GM12878 (cell line): ENCODE measurements around the gene TRIM46. TPM values are rescaled to one million over a fixed set of nuclear protein-coding genes. Genes with fewer than 3 reads are reported as not detected.

Experiments
- ATAC-seq: fragments of 200-7000 bp; cut with Tn5 transposase; 3 replicates; pipeline ENCODE4 v1.9.1; 2020; ENCODE audit warnings: mild to moderate bottlenecking, moderate library complexity
- BruUV-seq: library from RNA; stranded (reverse); fragments of 400-500 nt; replicated peaks from 2 replicates; lab custom pipeline; 2021; lab: Mats Ljungman, UMichigan
- CTCF ChIA-PET: fragments of 300-600 bp; sonication (Branson Sonifier 250); formaldehyde crosslinking; extraction: SDS; loops from one replicate; lab custom pipeline; 2021; ENCODE audit warnings: inconsistent platforms; lab: Yijun Ruan, JAX
- POLR2A ChIA-PET: fragments of 350-600 bp; formaldehyde crosslinking; extraction: SDS; loops from one replicate; lab custom pipeline; 2021; ENCODE audit warnings: inconsistent platforms; lab: Charles Lee
- RAD21 ChIA-PET: fragments of 300-600 bp; sonication (Branson Sonifier 250); formaldehyde crosslinking; loops from one replicate; lab custom pipeline; 2023; ENCODE audit warnings: antibody characterized with exemption; ENCODE audit not compliant: unreplicated experiment; lab: Charles Lee
- SMC1A ChIA-PET: fragments of 300-600 bp; sonication (Branson Sonifier 250); formaldehyde crosslinking; loops from one replicate; lab custom pipeline; 2023; ENCODE audit not compliant: unreplicated experiment, uncharacterized antibody; lab: Charles Lee
- DNase-seq: peaks from one replicate; pipeline ENCODE4 v3.0.0-alpha.2; 2011; ENCODE audit warnings: low read depth, low spot score
- FAIRE-seq: peaks from 3 replicates; lab custom pipeline; 2011; peaks lifted over from hg19 to GRCh38; lab: Jason Lieb, UNC
- H2AFZ ChIP-seq: 2 replicates; pipeline ENCODE4 v1.6.0; 2011; ENCODE audit warnings: low read depth, low read length, control low read depth; ENCODE audit not compliant: control insufficient read depth
- H3K27ac ChIP-seq: 2 replicates; pipeline ENCODE4 v1.5.1; 2011; ENCODE audit warnings: control low read depth; ENCODE audit not compliant: control insufficient read depth, insufficient read depth
- H3K27me3 ChIP-seq, 2 experiments: replicated peaks in 1 of 2; 2 replicates each; pipeline versions ENCODE4 v1.6.0 to v1.6.1; 2011; ENCODE audit warnings: low read length in 1 of 2; ENCODE audit not compliant: control insufficient read depth in 2 of 2, insufficient read depth in 2 of 2
- H3K36me3 ChIP-seq, 2 experiments: 2 replicates each; pipeline ENCODE4 v1.5.1; 2011; ENCODE audit warnings: low read length in 1 of 2; ENCODE audit not compliant: control insufficient read depth in 2 of 2, insufficient read depth in 2 of 2
- H3K4me1 ChIP-seq: 2 replicates; pipeline ENCODE4 v1.6.1; 2011; ENCODE audit warnings: mild to moderate bottlenecking, low read length, moderate library complexity, mixed read lengths; ENCODE audit not compliant: control insufficient read depth, insufficient read depth
- H3K4me2 ChIP-seq: 2 replicates; pipeline ENCODE4 v1.6.0; 2011; ENCODE audit warnings: control low read depth; ENCODE audit not compliant: control insufficient read depth, insufficient read depth
- H3K4me3 ChIP-seq: fragments of 200-600 bp; sonication (generic); 2 replicates; pipeline ENCODE4 v1.5.1; 2016
- H3K79me2 ChIP-seq: 2 replicates; pipeline ENCODE4 v1.6.0; 2011; ENCODE audit warnings: low read length; ENCODE audit not compliant: control insufficient read depth, insufficient read depth
- H3K9ac ChIP-seq: 2 replicates; pipeline ENCODE4 v1.8.0; 2011; ENCODE audit warnings: low read length, control low read depth, mixed read lengths; ENCODE audit not compliant: control insufficient read depth, insufficient read depth
- H3K9me3 ChIP-seq: replicated peaks from 3 replicates; pipeline ENCODE4 v1.5.1; 2011; ENCODE audit warnings: mild to moderate bottlenecking, low read length; ENCODE audit not compliant: control insufficient read depth, insufficient read depth
- H4K20me1 ChIP-seq: 2 replicates; pipeline ENCODE4 v1.6.0; 2011; ENCODE audit not compliant: control insufficient read depth, insufficient read depth
- ATF7 ChIP-seq: fragments of 450-650 bp; IDR thresholded peaks from 2 replicates; pipeline ENCODE4 v1.6.1; 2016; ENCODE audit warnings: low read depth, mild to moderate bottlenecking
- BACH1 ChIP-seq: fragments of 450-650 bp; IDR thresholded peaks from 2 replicates; pipeline ENCODE4 v1.6.1; 2017; ENCODE audit warnings: mild to moderate bottlenecking, borderline replicate concordance
- CREB1 ChIP-seq: IDR thresholded peaks from 2 replicates; pipeline ENCODE4 v1.6.1; 2012; ENCODE audit warnings: low read depth, mild to moderate bottlenecking, inconsistent platforms
- EGR1 ChIP-seq, 2 experiments: IDR thresholded peaks; 1 replicate in 1 of 2; 2 replicates in 1 of 2; pipeline ENCODE4 v1.6.1; 2011 to 2012; ENCODE audit warnings: low read depth in 2 of 2, low read length in 2 of 2, borderline replicate concordance in 1 of 2, mild to moderate bottlenecking in 1 of 2, moderate library complexity in 1 of 2
- IKZF2 ChIP-seq, 2 experiments: fragments of 450-650 bp; IDR thresholded peaks; 2 replicates each; pipeline ENCODE4 v1.6.1; 2017; ENCODE audit warnings: mild to moderate bottlenecking in 2 of 2, moderate library complexity in 2 of 2
- IRF5 ChIP-seq: fragments of 450-650 bp; IDR thresholded peaks from 2 replicates; pipeline ENCODE4 v1.6.1; 2017; ENCODE audit warnings: borderline replicate concordance
- JUNB ChIP-seq: IDR thresholded peaks from 2 replicates; pipeline ENCODE4 v1.6.1; 2016; ENCODE audit warnings: antibody characterized with exemption, mild to moderate bottlenecking
- PKNOX1 ChIP-seq: fragments of 450-650 bp; IDR thresholded peaks from 2 replicates; pipeline ENCODE4 v1.6.1; 2016; ENCODE audit warnings: mild to moderate bottlenecking
- POU2F2 ChIP-seq: IDR thresholded peaks from 3 replicates; pipeline ENCODE4 v1.6.1; 2011; ENCODE audit warnings: low read depth, mild to moderate bottlenecking, low read length, borderline replicate concordance
- RELB ChIP-seq: fragments of 450-650 bp; IDR thresholded peaks from 2 replicates; pipeline ENCODE4 v1.6.1; 2017; ENCODE audit warnings: low read depth, mild to moderate bottlenecking, moderate library complexity
- SPI1 ChIP-seq: IDR thresholded peaks from 2 replicates; pipeline ENCODE4 v1.6.1; 2011; ENCODE audit warnings: low read depth, mild to moderate bottlenecking, low read length, moderate library complexity, borderline replicate concordance; ENCODE audit not compliant: insufficient read depth
- TARDBP ChIP-seq: IDR thresholded peaks from 2 replicates; pipeline ENCODE4 v1.6.1; 2016; ENCODE audit warnings: borderline replicate concordance
- ZBTB11 ChIP-seq: fragments of 450-650 bp; formaldehyde crosslinking; IDR thresholded peaks from 2 replicates; pipeline ENCODE4 v1.5.0; 2022; ENCODE audit warnings: mild to moderate bottlenecking, missing genetic modification characterization
- WGBS: methylation state at CpG from one replicate; pipeline ENCODE4 v1.1.6; 2016; ENCODE audit warnings: low lambda C conversion rate; ENCODE audit not compliant: insufficient replicate concordance, insufficient coverage; ENCODE audit errors: missing lambda C conversion rate; 5-methylcytosine and 5-hydroxymethylcytosine counted together
- in situ Hi-C: fragments of 300-500 bp; cut with MboI; formaldehyde crosslinking; loops from 9 replicates; pipeline ENCODE4 v1.14.3; 2018; ENCODE audit warnings: mixed read lengths
- intact Hi-C: fragments of 100-400 bp; cut with micrococcal nuclease; formaldehyde crosslinking; loops from one replicate; pipeline ENCODE4 v1.14.2; 2022; ENCODE audit not compliant: unreplicated experiment
- polyA plus RNA-seq, 11 experiments: library from polyadenylated mRNA; depleted of rRNA in 4 of 11; unstranded in 6 of 11; stranded (reverse) in 5 of 11; fragments of >200 nt; fragmentation: Nextera tagmentation in 4 of 11; fragmentation: Illumina TruSeq in 1 of 11; extraction: Ambion mirVana in 4 of 11; extraction: Trizol in 1 of 11; gene quantifications; 1 replicate in 1 of 11; 2 replicates in 10 of 11; pipeline versions ENCODE4 v1.2.1 to v1.2.3, GENCODE V29; 2011 to 2016; ENCODE audit warnings: inconsistent platforms in 2 of 11, missing spikeins in 2 of 11, low read depth in 1 of 11
- total RNA-seq, 4 experiments: library from RNA; depleted of rRNA in 3 of 4; stranded (reverse); fragments of >200 nt in 3 of 4; fragmentation: Illumina TruSeq in 1 of 4; extraction: Trizol in 1 of 4; gene quantifications; 2 replicates each; pipeline versions ENCODE4 v1.2.1 to v1.2.3, GENCODE V29; 2013 to 2021

Gene TRIM46
- total and polyA plus RNA-seq, 10 of the 15 experiments (the other 5 are each of a cell fraction or from before 2014, with no cell fraction given), result 0.08 to 3.1 (median 0.97) TPM

- TF ChIP-seq POU2F2 (no peak), EGR1 (IDR thresholded peaks at IDR 0.05; ENCODE audit: borderline replicate concordance in 1 of 2, low read depth in 2 of 2, low read length in 2 of 2) (no peak), IRF5 (no peak), JUNB (no peak)
Measured at GRCh38 chr1:155134322-155134721, 39.3 kb upstream of the TRIM46 start (continued).

- Histone ChIP-seq H3K4me1 (peaks cover 13% of the 10 kb centered on the region), H3K27ac (peak overlapping the region; percentile 97), H3K4me2 (peak overlapping the region; percentile 67), H4K20me1 (no peaks in the 10 kb centered on the region), H3K9me3 (no peaks in the 10 kb centered on the region), H3K4me3 (peak overlapping the region; percentile 90), H3K27me3 (no peaks in the 10 kb centered on the region)
- in situ Hi-C loops, result no loop called here
- ChIA-PET SMC1A (interaction anchor here (1.0 to 2.4 kb wide), 5 partner anchors 16 to 44 kb away, joined by 3 to 6 read pairs (median 3); no protein-coding TSS in a partner anchor), RAD21 (interaction anchor here (1.0 to 2.6 kb wide), 5 partner anchors 15 to 50 kb away, joined by 3 to 9 read pairs (median 4); partner anchors contain the start of gene KRTCAP2), CTCF (interaction anchor here (0.7 to 6.0 kb wide), 10 partner anchors 13 to 255 kb away, joined by 3 to 37 read pairs (median 4); partner anchors contain the start of genes KRTCAP2 and TRIM46), POLR2A (interaction anchor here (0.6 to 2.9 kb wide), 6 partner anchors 9 to 50 kb away, joined by 3 to 18 read pairs (median 3); partner anchors contain the start of gene KRTCAP2)
- 17% methylated on average over 18 of the region's 18 CpGs for WGBS
- intact Hi-C loops, result loop anchor here (5.0 kb wide), 1 partner anchor 37 kb away; the partner anchor contains the start of genes KRTCAP2 and TRIM46
- peak; percentile 52 for ATAC-seq
- TF ChIP-seq ZBTB11 (no peak), SPI1 (peak; percentile 38; the same call in 1 of the 2 replicates), TARDBP (no peak), CREB1 (0 out of 2 replicates have a peak, but pooled peaks have one; percentile 17), IKZF2 (IDR thresholded peaks at IDR 0.05) (peak in 1 of 2 experiments; percentile 14; a peak in 2 of 4 replicates), BACH1 (no peak), ATF7 (peak; percentile 14; the same call in 1 of the 2 replicates), PKNOX1 (0 out of 2 replicates have a peak, but pooled peaks have one; percentile 35), RELB (no peak)
- TF ChIP-seq, all 136 proteins: peak for 5
- Histone ChIP-seq H3K36me3 (peaks cover 0 to 3% of the 10 kb centered on the region in 2 experiments; a peak in 2 of 4 replicates), H3K9ac (peak overlapping the region; percentile 97), H3K79me2 (peaks cover 25% of the 10 kb centered on the region), H2AFZ (peak overlapping the region; percentile 75)
- FAIRE-seq (peak; percentile 64), DNase-seq (no peak)
- BruUV-seq, result TSS peak; percentile 64
Measured at GRCh38 chr1:155134880-155135414, 38.7 kb upstream of the TRIM46 start.
